Stimulated activated CD4-positive, alpha-beta T cell treated with anti-CD3 and anti-CD28 coated beads, Interleukin-1b, Interleukin-23, amount 100 ng/mL, for 48 hours (primary cell): ENCODE measurements around the gene ZNF428.

Experiments
- DNase-seq: peaks from one replicate; pipeline ENCODE4 v3.0.0-alpha.2; 2020

Gene ZNF428

GRCh38 chr19:43560687-43561086, 58.7 kb downstream of the ZNF428 start:
- no peak for DNase-seq
